ENCODE measurements around the gene NGRN.

GRCh38 chr15:90228960-90229359 is 36.5 kb upstream of the NGRN start:
- TF ChIP-seq CTCF (IDR thresholded peaks at IDR 0.05), result no peak
- TF ChIP-seq EP300 (IDR thresholded peaks at IDR 0.05), result no peak

All from upper lobe of left lung (tissue), 4 donors.